GM23338 (cell line): ENCODE measurements around the gene TMEM247. TPM values are rescaled to one million over a fixed set of nuclear protein-coding genes. Genes with fewer than 3 reads are reported as not detected.

Experiments
- ATAC-seq: fragments of 200-7000 bp; cut with Tn5 transposase; 3 replicates; pipeline ENCODE4 v1.9.1; 2020
- DNase-seq: peaks from one replicate; pipeline ENCODE4 v3.0.0-alpha.2; 2015; ENCODE audit warnings: low spot score
- H2AFZ ChIP-seq: fragments of 200-600 bp; sonication (generic); 2 replicates; pipeline ENCODE4 v1.8.0; 2016; ENCODE audit warnings: antibody characterized with exemption, mild to moderate bottlenecking, moderate library complexity
- H3F3A ChIP-seq: fragments of 200-600 bp; sonication (generic); replicated peaks from 2 replicates; pipeline ENCODE4 v1.8.0; 2017; ENCODE audit warnings: antibody characterized with exemption, mixed run types, low read depth
- H3K27ac ChIP-seq: fragments of 200-600 bp; sonication (generic); 2 replicates; pipeline ENCODE4 v1.6.1; 2016; ENCODE audit warnings: low read depth
- H3K27me3 ChIP-seq: fragments of 200-600 bp; sonication (generic); 2 replicates; pipeline ENCODE4 v1.8.0; 2016; ENCODE audit warnings: mild to moderate bottlenecking, mixed run types, moderate library complexity; ENCODE audit not compliant: insufficient read depth
- H3K36me3 ChIP-seq: fragments of 200-600 bp; sonication (generic); 2 replicates; pipeline ENCODE4 v1.8.0; 2016; ENCODE audit warnings: mild to moderate bottlenecking; ENCODE audit not compliant: insufficient read depth
- H3K4me1 ChIP-seq: fragments of 200-600 bp; sonication (generic); 2 replicates; pipeline ENCODE4 v1.8.0; 2016; ENCODE audit warnings: mild to moderate bottlenecking, moderate library complexity; ENCODE audit not compliant: insufficient read depth
- H3K4me2 ChIP-seq: fragments of 200-600 bp; sonication (generic); 2 replicates; pipeline ENCODE4 v1.7.1; 2017; ENCODE audit warnings: mixed run types
- H3K4me3 ChIP-seq: fragments of 200-600 bp; sonication (generic); 2 replicates; pipeline ENCODE4 v1.6.1; 2016; ENCODE audit warnings: mixed run types
- H3K79me2 ChIP-seq: fragments of 200-600 bp; sonication (generic); replicated peaks from 2 replicates; pipeline ENCODE4 v1.8.0; 2017; ENCODE audit warnings: mild to moderate bottlenecking; ENCODE audit not compliant: insufficient read depth
- H3K9me2 ChIP-seq: fragments of 200-600 bp; sonication (generic); 2 replicates; pipeline ENCODE4 v1.8.0; 2017; ENCODE audit not compliant: insufficient read depth
- H4K20me1 ChIP-seq: fragments of 200-600 bp; sonication (generic); replicated peaks from 2 replicates; pipeline ENCODE4 v1.8.0; 2017; ENCODE audit warnings: mild to moderate bottlenecking; ENCODE audit not compliant: insufficient read depth
- H3K27ac Mint-ChIP-seq: 2 replicates; pipeline ENCODE4 v1.8.0; 2020; ENCODE audit warnings: inconsistent platforms, mild to moderate bottlenecking, moderate library complexity, mixed read lengths
- H3K27me3 Mint-ChIP-seq: 3 replicates; pipeline ENCODE4 v1.8.0; 2022; ENCODE audit warnings: low read depth, mild to moderate bottlenecking, moderate library complexity, mixed read lengths, inconsistent platforms; ENCODE audit not compliant: insufficient read depth, poor library complexity
- H3K36me3 Mint-ChIP-seq: 3 replicates; pipeline ENCODE4 v1.8.0; 2021; ENCODE audit warnings: low read depth, mild to moderate bottlenecking, inconsistent platforms, moderate library complexity, mixed read lengths
- H3K4me1 Mint-ChIP-seq: 3 replicates; pipeline ENCODE4 v1.8.0; 2020; ENCODE audit warnings: mild to moderate bottlenecking, inconsistent platforms, mixed read lengths
- H3K4me3 Mint-ChIP-seq: 3 replicates; pipeline ENCODE4 v1.8.0; 2021; ENCODE audit warnings: moderate library complexity, mild to moderate bottlenecking, inconsistent platforms, mixed read lengths
- H3K9me3 Mint-ChIP-seq: 3 replicates; pipeline ENCODE4 v1.8.0; 2020; ENCODE audit warnings: moderate library complexity, mild to moderate bottlenecking, inconsistent platforms, mixed read lengths
- CREB1 ChIP-seq: fragments of 250-450 bp; sonication (Bioruptor Pico); IDR thresholded peaks from 2 replicates; pipeline ENCODE4 v1.5.0; 2020; ENCODE audit warnings: low read depth, mild to moderate bottlenecking, moderate library complexity
- EZH2 ChIP-seq: fragments of 200-600 bp; sonication (generic); IDR thresholded peaks from one replicate; pipeline ENCODE4 v1.8.0; 2017; ENCODE audit warnings: antibody characterized with exemption, mild to moderate bottlenecking, low read depth; ENCODE audit not compliant: unreplicated experiment
- JUNB ChIP-seq: IDR thresholded peaks from one replicate; pipeline ENCODE4 v1.6.1; 2016; ENCODE audit warnings: antibody characterized with exemption; ENCODE audit not compliant: unreplicated experiment
- NANOG ChIP-seq: IDR thresholded peaks from 2 replicates; pipeline ENCODE4 v1.6.1; 2016; ENCODE audit warnings: antibody characterized with exemption, borderline replicate concordance
- STAT1 ChIP-seq: IDR thresholded peaks from one replicate; pipeline ENCODE4 v1.6.1; 2016; ENCODE audit warnings: antibody characterized with exemption; ENCODE audit not compliant: unreplicated experiment
- ZNF114 ChIP-seq: fragments of 250-450 bp; sonication (Bioruptor Pico); IDR thresholded peaks from 2 replicates; pipeline ENCODE4 v1.5.0; 2020; ENCODE audit warnings: mild to moderate bottlenecking, moderate library complexity
- ZNF331 ChIP-seq: fragments of 250-450 bp; sonication (Bioruptor Pico); IDR thresholded peaks from 2 replicates; pipeline ENCODE4 v1.5.0; 2020; ENCODE audit warnings: low read depth, mild to moderate bottlenecking, moderate library complexity
- polyA plus RNA-seq: library from polyadenylated mRNA; unstranded; fragments of >200 nt; fragmentation: Nextera tagmentation; extraction: Ambion mirVana; gene quantifications from 2 replicates; pipeline ENCODE4 v1.2.1, GENCODE V29; 2016
- total RNA-seq: library from RNA; depleted of rRNA; stranded (reverse); fragments of >200 nt; shearing (Covaris generic); gene quantifications from 2 replicates; pipeline ENCODE4 v1.2.3, GENCODE V29; 2014
- TF ChIP-seq, protein P1 (sequence below): fragments of 250-450 bp; sonication (Bioruptor Pico); IDR thresholded peaks from 2 replicates; pipeline ENCODE4 v1.5.0; 2020; ENCODE audit warnings: mild to moderate bottlenecking, moderate library complexity
- TF ChIP-seq, protein P2 (sequence below), 2 experiments: fragments of 200-600 bp in 1 of 2; sonication (generic) in 1 of 2; conservative IDR thresholded peaks; 2 replicates each; pipeline versions ENCODE4 v1.5.1 to v1.6.1; 2016 to 2017; ENCODE audit warnings: antibody characterized with exemption in 2 of 2, low read depth in 2 of 2, mild to moderate bottlenecking in 2 of 2, moderate library complexity in 1 of 2
- TF ChIP-seq, protein P3 (sequence below): IDR thresholded peaks from one replicate; pipeline ENCODE4 v1.6.1; 2018; ENCODE audit warnings: antibody characterized with exemption; ENCODE audit not compliant: unreplicated experiment

The TMEM247 gene
- total and polyA plus RNA-seq, 2 experiments from 2014 or later, result not detected

DNA sequence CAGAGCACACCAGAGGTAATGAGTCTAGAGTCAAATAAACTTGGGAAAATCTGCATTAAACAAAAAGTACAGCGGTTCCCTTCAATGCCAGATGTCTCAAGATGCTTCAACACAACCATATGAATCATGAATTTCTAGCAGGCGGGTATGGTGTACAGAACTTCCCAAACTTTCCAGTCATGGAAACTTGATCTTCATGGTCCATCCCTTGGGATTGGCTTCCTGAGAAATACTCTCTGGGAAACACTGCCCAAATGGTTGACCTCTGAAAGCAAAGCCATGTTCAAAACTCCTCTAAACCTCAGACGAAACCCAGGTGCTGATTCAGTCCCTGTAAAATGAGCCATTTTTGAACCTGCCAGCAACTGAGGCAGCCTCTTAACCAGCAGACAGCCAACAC, 16.4 kb upstream of the TMEM247 start:
- Histone ChIP-seq H3K4me3 (no peak overlapping the region), H3K36me3 (no peaks in the 10 kb centered on the region), H4K20me1 (no peaks in the 10 kb centered on the region), H3K79me2 (no peaks in the 10 kb centered on the region), H3K4me1 (no peaks in the 10 kb centered on the region), H3K4me2 (no peak overlapping the region), H3F3A (no peaks in the 10 kb centered on the region), H3K9me2 (no peaks in the 10 kb centered on the region), H2AFZ (no peak overlapping the region), H3K27me3 (no peaks in the 10 kb centered on the region), H3K27ac (no peak overlapping the region)
- TF ChIP-seq NANOG (no peak), CREB1 (CRISPR knock-in tag) (no peak), ZNF331 (CRISPR knock-in tag) (no peak), EZH2 (no peak), JUNB (no peak)
- TF ChIP-seq, protein P1, sequence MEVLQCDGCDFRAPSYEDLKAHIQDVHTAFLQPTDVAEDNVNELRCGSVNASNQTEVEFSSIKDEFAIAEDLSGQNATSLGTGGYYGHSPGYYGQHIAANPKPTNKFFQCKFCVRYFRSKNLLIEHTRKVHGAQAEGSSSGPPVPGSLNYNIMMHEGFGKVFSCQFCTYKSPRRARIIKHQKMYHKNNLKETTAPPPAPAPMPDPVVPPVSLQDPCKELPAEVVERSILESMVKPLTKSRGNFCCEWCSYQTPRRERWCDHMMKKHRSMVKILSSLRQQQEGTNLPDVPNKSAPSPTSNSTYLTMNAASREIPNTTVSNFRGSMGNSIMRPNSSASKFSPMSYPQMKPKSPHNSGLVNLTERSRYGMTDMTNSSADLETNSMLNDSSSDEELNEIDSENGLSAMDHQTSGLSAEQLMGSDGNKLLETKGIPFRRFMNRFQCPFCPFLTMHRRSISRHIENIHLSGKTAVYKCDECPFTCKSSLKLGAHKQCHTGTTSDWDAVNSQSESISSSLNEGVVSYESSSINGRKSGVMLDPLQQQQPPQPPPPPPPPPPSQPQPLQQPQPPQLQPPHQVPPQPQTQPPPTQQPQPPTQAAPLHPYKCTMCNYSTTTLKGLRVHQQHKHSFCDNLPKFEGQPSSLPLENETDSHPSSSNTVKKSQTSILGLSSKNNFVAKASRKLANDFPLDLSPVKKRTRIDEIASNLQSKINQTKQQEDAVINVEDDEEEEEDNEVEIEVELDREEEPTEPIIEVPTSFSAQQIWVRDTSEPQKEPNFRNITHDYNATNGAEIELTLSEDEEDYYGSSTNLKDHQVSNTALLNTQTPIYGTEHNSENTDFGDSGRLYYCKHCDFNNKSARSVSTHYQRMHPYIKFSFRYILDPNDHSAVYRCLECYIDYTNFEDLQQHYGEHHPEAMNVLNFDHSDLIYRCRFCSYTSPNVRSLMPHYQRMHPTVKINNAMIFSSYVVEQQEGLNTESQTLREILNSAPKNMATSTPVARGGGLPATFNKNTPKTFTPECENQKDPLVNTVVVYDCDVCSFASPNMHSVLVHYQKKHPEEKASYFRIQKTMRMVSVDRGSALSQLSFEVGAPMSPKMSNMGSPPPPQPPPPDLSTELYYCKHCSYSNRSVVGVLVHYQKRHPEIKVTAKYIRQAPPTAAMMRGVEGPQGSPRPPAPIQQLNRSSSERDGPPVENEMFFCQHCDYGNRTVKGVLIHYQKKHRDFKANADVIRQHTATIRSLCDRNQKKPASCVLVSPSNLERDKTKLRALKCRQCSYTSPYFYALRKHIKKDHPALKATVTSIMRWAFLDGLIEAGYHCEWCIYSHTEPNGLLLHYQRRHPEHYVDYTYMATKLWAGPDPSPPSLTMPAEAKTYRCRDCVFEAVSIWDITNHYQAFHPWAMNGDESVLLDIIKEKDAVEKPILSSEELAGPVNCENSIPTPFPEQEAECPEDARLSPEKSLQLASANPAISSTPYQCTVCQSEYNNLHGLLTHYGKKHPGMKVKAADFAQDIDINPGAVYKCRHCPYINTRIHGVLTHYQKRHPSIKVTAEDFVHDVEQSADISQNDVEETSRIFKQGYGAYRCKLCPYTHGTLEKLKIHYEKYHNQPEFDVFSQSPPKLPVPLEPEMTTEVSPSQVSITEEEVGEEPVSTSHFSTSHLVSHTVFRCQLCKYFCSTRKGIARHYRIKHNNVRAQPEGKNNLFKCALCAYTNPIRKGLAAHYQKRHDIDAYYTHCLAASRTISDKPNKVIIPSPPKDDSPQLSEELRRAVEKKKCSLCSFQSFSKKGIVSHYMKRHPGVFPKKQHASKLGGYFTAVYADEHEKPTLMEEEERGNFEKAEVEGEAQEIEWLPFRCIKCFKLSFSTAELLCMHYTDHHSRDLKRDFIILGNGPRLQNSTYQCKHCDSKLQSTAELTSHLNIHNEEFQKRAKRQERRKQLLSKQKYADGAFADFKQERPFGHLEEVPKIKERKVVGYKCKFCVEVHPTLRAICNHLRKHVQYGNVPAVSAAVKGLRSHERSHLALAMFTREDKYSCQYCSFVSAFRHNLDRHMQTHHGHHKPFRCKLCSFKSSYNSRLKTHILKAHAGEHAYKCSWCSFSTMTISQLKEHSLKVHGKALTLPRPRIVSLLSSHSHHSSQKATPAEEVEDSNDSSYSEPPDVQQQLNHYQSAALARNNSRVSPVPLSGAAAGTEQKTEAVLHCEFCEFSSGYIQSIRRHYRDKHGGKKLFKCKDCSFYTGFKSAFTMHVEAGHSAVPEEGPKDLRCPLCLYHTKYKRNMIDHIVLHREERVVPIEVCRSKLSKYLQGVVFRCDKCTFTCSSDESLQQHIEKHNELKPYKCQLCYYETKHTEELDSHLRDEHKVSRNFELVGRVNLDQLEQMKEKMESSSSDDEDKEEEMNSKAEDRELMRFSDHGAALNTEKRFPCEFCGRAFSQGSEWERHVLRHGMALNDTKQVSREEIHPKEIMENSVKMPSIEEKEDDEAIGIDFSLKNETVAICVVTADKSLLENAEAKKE (CRISPR knock-in tag), result no peak
- Mint-ChIP-seq H3K4me3 (no peak overlapping the region), H3K4me1 (peaks cover 7% of the 10 kb centered on the region; the same call in 2 of the 3 replicates), H3K9me3 (no peaks in the 10 kb centered on the region), H3K36me3 (no peaks in the 10 kb centered on the region), H3K27me3 (no peaks in the 10 kb centered on the region), H3K27ac (no peak overlapping the region)
- ATAC-seq (no peak), DNase-seq (no peak)

DNA sequence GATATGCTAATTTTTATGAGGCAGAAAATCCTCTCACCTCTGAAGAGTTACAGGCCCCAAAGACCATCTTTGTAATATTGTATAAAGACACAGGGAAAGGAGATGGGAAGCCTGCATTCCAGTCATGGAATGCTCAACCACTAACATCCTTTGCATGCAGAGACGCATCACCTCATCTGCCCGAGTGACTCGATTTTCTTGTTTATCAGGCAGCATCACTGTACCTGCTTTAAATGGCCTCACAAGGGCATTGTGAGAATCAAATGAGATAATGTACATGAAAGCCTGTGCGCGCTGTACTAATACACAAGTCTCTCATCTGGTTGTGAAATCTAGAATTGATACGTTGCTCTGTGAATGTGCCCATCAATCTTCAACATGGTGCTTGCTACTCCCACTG, 10.2 kb upstream of the TMEM247 start:
- H3K4me2 ChIP-seq, result no peak overlapping the region
- no peak overlapping the region for H3K4me3 Mint-ChIP-seq
- H3K27ac Mint-ChIP-seq, result no peak overlapping the region
- no peaks in the 10 kb centered on the region for H3K27me3 Mint-ChIP-seq
- no peaks in the 10 kb centered on the region for H3K9me3 Mint-ChIP-seq
- no peaks in the 10 kb centered on the region for H3F3A ChIP-seq
- H3K27ac ChIP-seq, result no peak overlapping the region
- no peaks in the 10 kb centered on the region for H3K79me2 ChIP-seq
- H3K27me3 ChIP-seq, result no peaks in the 10 kb centered on the region
- H3K9me2 ChIP-seq, result no peaks in the 10 kb centered on the region
- no peaks in the 10 kb centered on the region for H3K36me3 Mint-ChIP-seq
- H2AFZ ChIP-seq, result no peak overlapping the region
- ATAC-seq (no peak), DNase-seq (no peak)
- peaks cover 5% of the 10 kb centered on the region; the same call in 2 of the 3 replicates for H3K4me1 Mint-ChIP-seq
- no peak overlapping the region for H3K4me3 ChIP-seq
- H4K20me1 ChIP-seq, result no peaks in the 10 kb centered on the region
- H3K36me3 ChIP-seq, result no peaks in the 10 kb centered on the region
- H3K4me1 ChIP-seq, result no peaks in the 10 kb centered on the region
- TF ChIP-seq, protein P2, sequence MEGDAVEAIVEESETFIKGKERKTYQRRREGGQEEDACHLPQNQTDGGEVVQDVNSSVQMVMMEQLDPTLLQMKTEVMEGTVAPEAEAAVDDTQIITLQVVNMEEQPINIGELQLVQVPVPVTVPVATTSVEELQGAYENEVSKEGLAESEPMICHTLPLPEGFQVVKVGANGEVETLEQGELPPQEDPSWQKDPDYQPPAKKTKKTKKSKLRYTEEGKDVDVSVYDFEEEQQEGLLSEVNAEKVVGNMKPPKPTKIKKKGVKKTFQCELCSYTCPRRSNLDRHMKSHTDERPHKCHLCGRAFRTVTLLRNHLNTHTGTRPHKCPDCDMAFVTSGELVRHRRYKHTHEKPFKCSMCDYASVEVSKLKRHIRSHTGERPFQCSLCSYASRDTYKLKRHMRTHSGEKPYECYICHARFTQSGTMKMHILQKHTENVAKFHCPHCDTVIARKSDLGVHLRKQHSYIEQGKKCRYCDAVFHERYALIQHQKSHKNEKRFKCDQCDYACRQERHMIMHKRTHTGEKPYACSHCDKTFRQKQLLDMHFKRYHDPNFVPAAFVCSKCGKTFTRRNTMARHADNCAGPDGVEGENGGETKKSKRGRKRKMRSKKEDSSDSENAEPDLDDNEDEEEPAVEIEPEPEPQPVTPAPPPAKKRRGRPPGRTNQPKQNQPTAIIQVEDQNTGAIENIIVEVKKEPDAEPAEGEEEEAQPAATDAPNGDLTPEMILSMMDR (conservative IDR thresholded peaks at IDR 0.05; ENCODE audit: low read depth in 2 of 2), result no peak
- TF ChIP-seq EZH2 (no peak), JUNB (no peak), ZNF114 (CRISPR knock-in tag) (no peak), NANOG (no peak), STAT1 (no peak), CREB1 (CRISPR knock-in tag) (no peak)
- TF ChIP-seq, protein P3, sequence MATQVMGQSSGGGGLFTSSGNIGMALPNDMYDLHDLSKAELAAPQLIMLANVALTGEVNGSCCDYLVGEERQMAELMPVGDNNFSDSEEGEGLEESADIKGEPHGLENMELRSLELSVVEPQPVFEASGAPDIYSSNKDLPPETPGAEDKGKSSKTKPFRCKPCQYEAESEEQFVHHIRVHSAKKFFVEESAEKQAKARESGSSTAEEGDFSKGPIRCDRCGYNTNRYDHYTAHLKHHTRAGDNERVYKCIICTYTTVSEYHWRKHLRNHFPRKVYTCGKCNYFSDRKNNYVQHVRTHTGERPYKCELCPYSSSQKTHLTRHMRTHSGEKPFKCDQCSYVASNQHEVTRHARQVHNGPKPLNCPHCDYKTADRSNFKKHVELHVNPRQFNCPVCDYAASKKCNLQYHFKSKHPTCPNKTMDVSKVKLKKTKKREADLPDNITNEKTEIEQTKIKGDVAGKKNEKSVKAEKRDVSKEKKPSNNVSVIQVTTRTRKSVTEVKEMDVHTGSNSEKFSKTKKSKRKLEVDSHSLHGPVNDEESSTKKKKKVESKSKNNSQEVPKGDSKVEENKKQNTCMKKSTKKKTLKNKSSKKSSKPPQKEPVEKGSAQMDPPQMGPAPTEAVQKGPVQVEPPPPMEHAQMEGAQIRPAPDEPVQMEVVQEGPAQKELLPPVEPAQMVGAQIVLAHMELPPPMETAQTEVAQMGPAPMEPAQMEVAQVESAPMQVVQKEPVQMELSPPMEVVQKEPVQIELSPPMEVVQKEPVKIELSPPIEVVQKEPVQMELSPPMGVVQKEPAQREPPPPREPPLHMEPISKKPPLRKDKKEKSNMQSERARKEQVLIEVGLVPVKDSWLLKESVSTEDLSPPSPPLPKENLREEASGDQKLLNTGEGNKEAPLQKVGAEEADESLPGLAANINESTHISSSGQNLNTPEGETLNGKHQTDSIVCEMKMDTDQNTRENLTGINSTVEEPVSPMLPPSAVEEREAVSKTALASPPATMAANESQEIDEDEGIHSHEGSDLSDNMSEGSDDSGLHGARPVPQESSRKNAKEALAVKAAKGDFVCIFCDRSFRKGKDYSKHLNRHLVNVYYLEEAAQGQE, result no peak
